Fibroblast of lung (primary cell): ENCODE data around the gene ITPK1.

Experiments
- CTCF ChIP-seq, 2 donors: IDR thresholded peaks in 1 of 2; conservative IDR thresholded peaks in 1 of 2; 1 replicate in 1 of 2; 2 replicates in 1 of 2; pipeline ENCODE4 v1.5.1; 2011 to 2012; ENCODE audit warnings: low read length in 2 of 2, control low read depth in 1 of 2, inconsistent platforms in 1 of 2, low read depth in 1 of 2, mild to moderate bottlenecking in 1 of 2
- EZH2 ChIP-seq: IDR thresholded peaks from 2 replicates; pipeline ENCODE4 v1.5.1; 2012; ENCODE audit warnings: low read length, control low read depth, mild to moderate bottlenecking; ENCODE audit errors: missing control alignments

GRCh38 chr14:93009471-93010129, 106.1 kb downstream of the ITPK1 start:
- TF ChIP-seq CTCF (conservative IDR thresholded peaks at IDR 0.05 in 1 of 2, IDR thresholded peaks at IDR 0.05 in 1 of 2; ENCODE audit: low read depth in 1 of 2, low read length in 2 of 2) (no peak), EZH2 (no peak)
